Measurements from ENCODE around the gene SKIC8.
A peak's percentile ranks its signal among the peaks of the same experiment; 100 is the strongest.

The SKIC8 gene

GRCh38 chr15:78299101-78299930 is at the start of gene SKIC8:
SKIC8 (minus strand) TSS chr15:78299609; CDS start chr15:78295686, 3,923 bp downstream.
- peak; percentile 86 for DNase-seq

- peak; percentile 83 for DNase-seq
Observed at GRCh38 chr15:78347586-78348543, 48.5 kb upstream of the SKIC8 start.

- DNase-seq: no peak
Observed at GRCh38 chr15:78345396-78346125, 46.2 kb upstream of the SKIC8 start.

- DNase-seq: peak; percentile 58
Observed at GRCh38 chr15:78343276-78344060, 44.1 kb upstream of the SKIC8 start.

- no peak for DNase-seq
Observed at GRCh38 chr15:78342021-78342420, 42.6 kb upstream of the SKIC8 start.

- peak; percentile 29 for DNase-seq
Observed at GRCh38 chr15:78341057-78341987, 41.9 kb upstream of the SKIC8 start.

GRCh38 chr15:78340231-78341056 is 41.0 kb upstream of the SKIC8 start, which contains the start of gene CRABP1:
CRABP1 (plus strand) TSS chr15:78340353; CDS start chr15:78340429, 76 bp downstream.
- peak; percentile 9 for DNase-seq

- no peak for DNase-seq
Observed at GRCh38 chr15:78339559-78339958, 40.1 kb upstream of the SKIC8 start.

- DNase-seq: no peak
Observed at GRCh38 chr15:78338781-78339180, 39.4 kb upstream of the SKIC8 start.

GRCh38 chr15:78335985-78336384 is 36.6 kb upstream of the SKIC8 start:
- no peak for DNase-seq

- no peak for DNase-seq
Observed at GRCh38 chr15:78334845-78335244, 35.4 kb upstream of the SKIC8 start.

- no peak for DNase-seq
Observed at GRCh38 chr15:78329625-78330024, 30.2 kb upstream of the SKIC8 start.

GRCh38 chr15:78327466-78327865 is 28.1 kb upstream of the SKIC8 start:
- DNase-seq: no peak

GRCh38 chr15:78325092-78325843 is 25.9 kb upstream of the SKIC8 start:
- no peak for DNase-seq

- no peak for DNase-seq
Observed at GRCh38 chr15:78324144-78324543, 24.7 kb upstream of the SKIC8 start.

GRCh38 chr15:78323693-78324092 is 24.3 kb upstream of the SKIC8 start:
- DNase-seq: no peak

- no peak for DNase-seq
Observed at GRCh38 chr15:78322724-78323521, 23.5 kb upstream of the SKIC8 start.

- peak; percentile 88 for DNase-seq
Observed at GRCh38 chr15:78322243-78322642, 22.8 kb upstream of the SKIC8 start.
